Neural progenitor cell (in vitro differentiated cells): ENCODE results near the gene CHST9. TPM values are rescaled to one million over a fixed set of nuclear protein-coding genes. Genes with fewer than 3 reads are reported as not detected.
A peak's percentile ranks its signal among the peaks of the same experiment; 100 is the strongest.

Experiments
- DNase-seq: peaks from one replicate; pipeline ENCODE4 v3.0.0-alpha.2; 2016; ENCODE audit warnings: low spot score
- H2AFZ ChIP-seq: fragments of 200-600 bp; sonication (generic); replicated peaks from 2 replicates; pipeline ENCODE4 v1.6.1; 2016; ENCODE audit warnings: antibody characterized with exemption
- H3F3A ChIP-seq: fragments of 200-600 bp; sonication (generic); 2 replicates; pipeline ENCODE4 v1.6.1; 2016; ENCODE audit warnings: antibody characterized with exemption, low read depth
- H3K27ac ChIP-seq: fragments of 200-600 bp; sonication (generic); 2 replicates; pipeline ENCODE4 v1.5.1; 2016; ENCODE audit warnings: mild to moderate bottlenecking
- H3K27me3 ChIP-seq: fragments of 200-600 bp; sonication (generic); 2 replicates; pipeline ENCODE4 v1.6.1; 2016; ENCODE audit warnings: mild to moderate bottlenecking, moderate library complexity
- H3K36me3 ChIP-seq: fragments of 200-600 bp; sonication (generic); 2 replicates; pipeline ENCODE4 v1.5.1; 2016
- H3K4me1 ChIP-seq: fragments of 200-600 bp; sonication (generic); 2 replicates; pipeline ENCODE4 v1.6.1; 2016; ENCODE audit warnings: mixed run types
- H3K4me2 ChIP-seq: fragments of 200-600 bp; sonication (generic); 2 replicates; pipeline ENCODE4 v1.6.1; 2016
- H3K4me3 ChIP-seq: fragments of 200-600 bp; sonication (generic); 2 replicates; pipeline ENCODE4 v1.5.1; 2016
- H3K79me2 ChIP-seq: fragments of 200-600 bp; sonication (generic); 2 replicates; pipeline ENCODE4 v1.6.1; 2016; ENCODE audit warnings: low read depth
- H3K9ac ChIP-seq: fragments of 200-600 bp; sonication (generic); 2 replicates; pipeline ENCODE4 v1.6.1; 2016
- H3K9me3 ChIP-seq: fragments of 200-600 bp; sonication (generic); 2 replicates; pipeline ENCODE4 v1.5.1; 2016; ENCODE audit warnings: low read depth
- H4K20me1 ChIP-seq: fragments of 200-600 bp; sonication (generic); 2 replicates; pipeline ENCODE4 v1.6.1; 2016; ENCODE audit warnings: low read depth
- H3K27ac Mint-ChIP-seq: 3 replicates; pipeline ENCODE4 v1.8.0; 2021; ENCODE audit warnings: mixed read lengths
- H3K27me3 Mint-ChIP-seq: 2 replicates; pipeline ENCODE4 v1.8.0; 2022; ENCODE audit warnings: low read depth, mild to moderate bottlenecking, inconsistent platforms, moderate library complexity, mixed read lengths; ENCODE audit not compliant: insufficient read depth
- H3K36me3 Mint-ChIP-seq: 3 replicates; pipeline ENCODE4 v1.8.0; 2021; ENCODE audit warnings: mixed read lengths
- H3K4me1 Mint-ChIP-seq: 3 replicates; pipeline ENCODE4 v1.8.0; 2021; ENCODE audit warnings: mixed read lengths
- H3K4me3 Mint-ChIP-seq: 3 replicates; pipeline ENCODE4 v1.8.0; 2021; ENCODE audit warnings: mild to moderate bottlenecking, moderate library complexity, mixed read lengths
- H3K9me3 Mint-ChIP-seq: 3 replicates; pipeline ENCODE4 v1.8.0; 2020; ENCODE audit warnings: mixed read lengths
- CTCF ChIP-seq: fragments of 200-600 bp; sonication (generic); IDR thresholded peaks from 2 replicates; pipeline ENCODE4 v1.5.1; 2017; ENCODE audit warnings: antibody characterized with exemption, mild to moderate bottlenecking
- EZH2 ChIP-seq: fragments of 200-600 bp; sonication (generic); IDR thresholded peaks from 2 replicates; pipeline ENCODE4 v1.6.1; 2017; ENCODE audit warnings: antibody characterized with exemption, mild to moderate bottlenecking, moderate library complexity
- EZH2phosphoT487 ChIP-seq: fragments of 200-600 bp; sonication (generic); IDR thresholded peaks from 2 replicates; pipeline ENCODE4 v1.6.1; 2017; ENCODE audit warnings: antibody characterized with exemption
- total RNA-seq: library from RNA; depleted of rRNA; stranded (reverse); fragments of >200 nt; gene quantifications from 2 replicates; pipeline ENCODE4 v1.2.3, GENCODE V29; 2015; ENCODE audit warnings: low replicate concordance

Gene CHST9
- total RNA-seq, 1 donor from 2014 or later = 1.3 TPM

- H3K9ac ChIP-seq = no peak overlapping the region
- Mint-ChIP-seq H3K9me3 (no peaks in the 10 kb centered on the region), H3K36me3 (no peaks in the 10 kb centered on the region), H3K4me1 (peaks cover 23% of the 10 kb centered on the region), H3K27me3 (peaks cover 7% of the 10 kb centered on the region), H3K4me3 (no peak overlapping the region), H3K27ac (no peak overlapping the region)
- no peaks in the 10 kb centered on the region for H3F3A ChIP-seq
- H3K4me3 ChIP-seq = no peak overlapping the region
- no peak overlapping the region for H2AFZ ChIP-seq
- H3K27ac ChIP-seq = no peak overlapping the region
- no peaks in the 10 kb centered on the region for H3K79me2 ChIP-seq
- no peak for DNase-seq
- no peaks in the 10 kb centered on the region for H3K9me3 ChIP-seq
- peaks cover 14% of the 10 kb centered on the region for H3K4me1 ChIP-seq
- no peaks in the 10 kb centered on the region for H3K36me3 ChIP-seq
- H3K27me3 ChIP-seq = no peaks in the 10 kb centered on the region
- TF ChIP-seq EZH2 = no peak
- no peak for TF ChIP-seq CTCF
- TF ChIP-seq EZH2phosphoT487 = no peak
- no peak overlapping the region for H3K4me2 ChIP-seq
- H4K20me1 ChIP-seq = no peaks in the 10 kb centered on the region
Measured at GRCh38 chr18:27227721-27228120, 42.6 kb upstream of the CHST9 start.

- peaks cover 2% of the 10 kb centered on the region for H3K9me3 Mint-ChIP-seq
- TF ChIP-seq CTCF (no peak), EZH2 (no peak), EZH2phosphoT487 (no peak)
- Histone ChIP-seq H3K4me2 (no peak overlapping the region), H3K9ac (no peak overlapping the region), H3K4me3 (no peak overlapping the region), H3K79me2 (no peaks in the 10 kb centered on the region), H3F3A (no peaks in the 10 kb centered on the region), H3K27ac (no peak overlapping the region), H3K27me3 (no peaks in the 10 kb centered on the region), H3K9me3 (no peaks in the 10 kb centered on the region), H2AFZ (peak overlapping the region; percentile 26), H4K20me1 (no peaks in the 10 kb centered on the region), H3K36me3 (no peaks in the 10 kb centered on the region), H3K4me1 (peaks cover 11% of the 10 kb centered on the region)
- H3K4me1 Mint-ChIP-seq = peaks cover 15% of the 10 kb centered on the region
- no peak overlapping the region for H3K27ac Mint-ChIP-seq
- peaks cover 5% of the 10 kb centered on the region for H3K27me3 Mint-ChIP-seq
- DNase-seq = no peak
- no peak overlapping the region for H3K4me3 Mint-ChIP-seq
- H3K36me3 Mint-ChIP-seq = no peaks in the 10 kb centered on the region
Measured at GRCh38 chr18:27226556-27227075, 41.5 kb upstream of the CHST9 start.

- Mint-ChIP-seq H3K9me3 (peaks cover 5% of the 10 kb centered on the region), H3K27ac (no peak overlapping the region), H3K4me1 (peaks cover 13% of the 10 kb centered on the region), H3K36me3 (no peaks in the 10 kb centered on the region), H3K27me3 (peaks cover 6% of the 10 kb centered on the region), H3K4me3 (no peak overlapping the region)
- Histone ChIP-seq H3K9me3 (no peaks in the 10 kb centered on the region), H3K27ac (no peak overlapping the region), H3K4me1 (peaks cover 7% of the 10 kb centered on the region), H2AFZ (peak overlapping the region; percentile 26), H3K9ac (no peak overlapping the region), H3K79me2 (no peaks in the 10 kb centered on the region), H3K36me3 (no peaks in the 10 kb centered on the region), H3F3A (no peaks in the 10 kb centered on the region), H3K4me3 (no peak overlapping the region), H3K4me2 (no peak overlapping the region), H3K27me3 (no peaks in the 10 kb centered on the region), H4K20me1 (no peaks in the 10 kb centered on the region)
- TF ChIP-seq CTCF (no peak), EZH2phosphoT487 (no peak), EZH2 (no peak)
- no peak for DNase-seq
Measured at GRCh38 chr18:27225947-27226481, 40.9 kb upstream of the CHST9 start.
